Measurements from ENCODE around the gene OR1C1.
"Not testable (repeated sequence)": the region's sequence is repeated elsewhere in the genome, so short reads cannot be mapped to it uniquely, and the experiment has no call there.

The OR1C1 gene, protein sequence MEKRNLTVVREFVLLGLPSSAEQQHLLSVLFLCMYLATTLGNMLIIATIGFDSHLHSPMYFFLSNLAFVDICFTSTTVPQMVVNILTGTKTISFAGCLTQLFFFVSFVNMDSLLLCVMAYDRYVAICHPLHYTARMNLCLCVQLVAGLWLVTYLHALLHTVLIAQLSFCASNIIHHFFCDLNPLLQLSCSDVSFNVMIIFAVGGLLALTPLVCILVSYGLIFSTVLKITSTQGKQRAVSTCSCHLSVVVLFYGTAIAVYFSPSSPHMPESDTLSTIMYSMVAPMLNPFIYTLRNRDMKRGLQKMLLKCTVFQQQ

DNA sequence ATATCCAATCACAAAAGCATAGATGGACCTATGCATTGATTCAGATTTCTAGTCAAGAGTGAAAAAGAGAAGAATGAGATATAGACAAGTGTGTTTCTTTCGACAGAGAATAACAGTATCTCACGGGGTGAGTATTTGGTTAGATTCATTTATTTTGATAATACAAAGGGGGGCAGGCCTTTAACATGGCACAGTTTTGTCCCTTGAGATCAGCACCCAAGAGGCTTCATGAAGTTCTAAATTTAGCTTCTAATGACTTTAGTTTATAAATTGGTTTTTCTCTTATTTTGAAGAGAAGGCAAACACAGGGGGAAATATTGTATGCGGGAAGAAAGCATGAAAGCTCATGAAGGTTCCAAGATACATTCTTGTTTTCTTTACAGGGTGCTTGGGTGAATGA is at the start of gene OR1C1:
TSS of gene OR1C1 (minus strand) at position 101 of the 400 bp plus-strand sequence. CDS start 2,150 bp downstream, outside the sequence.
- Histone ChIP-seq H3K9me3 (ENCODE audit: control insufficient read depth, low read length) (no peaks in the 10 kb centered on the region), H3K36me3 (ENCODE audit: control insufficient read depth, insufficient read depth, low read length) (peaks cover 1% of the 10 kb centered on the region), H3K4me2 (ENCODE audit: low read length) (no peak within 1 kb of the TSS), H3K9ac (no peak within 1 kb of the TSS), H2AFZ (no peak within 1 kb of the TSS), H3K4me1 (no peaks in the 10 kb centered on the region), H3K27ac (no peak within 1 kb of the TSS), H3K27me3 (ENCODE audit: control insufficient read depth, insufficient read depth, low read length) (no peaks in the 10 kb centered on the region), H3K79me2 (no peaks in the 10 kb centered on the region), H3K4me3 (ENCODE audit: low read depth, low read length) (no peak within 1 kb of the TSS)
- TF ChIP-seq, protein P1, sequence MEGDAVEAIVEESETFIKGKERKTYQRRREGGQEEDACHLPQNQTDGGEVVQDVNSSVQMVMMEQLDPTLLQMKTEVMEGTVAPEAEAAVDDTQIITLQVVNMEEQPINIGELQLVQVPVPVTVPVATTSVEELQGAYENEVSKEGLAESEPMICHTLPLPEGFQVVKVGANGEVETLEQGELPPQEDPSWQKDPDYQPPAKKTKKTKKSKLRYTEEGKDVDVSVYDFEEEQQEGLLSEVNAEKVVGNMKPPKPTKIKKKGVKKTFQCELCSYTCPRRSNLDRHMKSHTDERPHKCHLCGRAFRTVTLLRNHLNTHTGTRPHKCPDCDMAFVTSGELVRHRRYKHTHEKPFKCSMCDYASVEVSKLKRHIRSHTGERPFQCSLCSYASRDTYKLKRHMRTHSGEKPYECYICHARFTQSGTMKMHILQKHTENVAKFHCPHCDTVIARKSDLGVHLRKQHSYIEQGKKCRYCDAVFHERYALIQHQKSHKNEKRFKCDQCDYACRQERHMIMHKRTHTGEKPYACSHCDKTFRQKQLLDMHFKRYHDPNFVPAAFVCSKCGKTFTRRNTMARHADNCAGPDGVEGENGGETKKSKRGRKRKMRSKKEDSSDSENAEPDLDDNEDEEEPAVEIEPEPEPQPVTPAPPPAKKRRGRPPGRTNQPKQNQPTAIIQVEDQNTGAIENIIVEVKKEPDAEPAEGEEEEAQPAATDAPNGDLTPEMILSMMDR (IDR thresholded peaks at IDR 0.05) = no peak

DNA sequence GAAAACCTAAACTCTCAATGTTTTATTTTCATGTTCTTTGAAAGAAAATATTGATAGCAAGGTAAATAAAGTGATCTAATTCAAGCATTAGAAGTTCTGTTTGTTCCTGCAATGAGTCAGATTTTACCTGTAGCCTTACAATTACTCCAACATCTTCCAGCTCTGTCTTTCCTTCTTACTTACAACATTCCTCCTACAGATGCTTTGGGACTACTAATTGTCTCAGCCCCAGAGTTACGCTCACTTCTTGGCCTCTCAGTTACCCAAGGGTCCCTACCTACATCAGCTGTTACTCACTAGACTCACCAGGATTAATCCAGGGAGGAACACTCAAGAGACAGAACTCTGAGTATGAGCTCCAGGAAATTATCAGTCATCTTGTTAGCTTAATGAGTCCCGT is 37.2 kb upstream of the OR1C1 start:
- H3K4me3 ChIP-seq (ENCODE audit: low read depth, low read length) = no peak overlapping the region
- TF ChIP-seq, protein P1 (IDR thresholded peaks at IDR 0.05) = no peak
- H3K9ac ChIP-seq = no peak overlapping the region
- no peaks in the 10 kb centered on the region for H3K9me3 ChIP-seq (ENCODE audit: control insufficient read depth, low read length)
- H3K79me2 ChIP-seq = no peaks in the 10 kb centered on the region
- no peak overlapping the region for H3K27ac ChIP-seq
- no peak overlapping the region for H2AFZ ChIP-seq
- no peaks in the 10 kb centered on the region for H3K27me3 ChIP-seq (ENCODE audit: control insufficient read depth, insufficient read depth, low read length)
- H3K4me2 ChIP-seq (ENCODE audit: low read length) = no peak overlapping the region
- no peaks in the 10 kb centered on the region for H3K4me1 ChIP-seq
- H3K36me3 ChIP-seq (ENCODE audit: control insufficient read depth, insufficient read depth, low read length) = no peaks in the 10 kb centered on the region

DNA sequence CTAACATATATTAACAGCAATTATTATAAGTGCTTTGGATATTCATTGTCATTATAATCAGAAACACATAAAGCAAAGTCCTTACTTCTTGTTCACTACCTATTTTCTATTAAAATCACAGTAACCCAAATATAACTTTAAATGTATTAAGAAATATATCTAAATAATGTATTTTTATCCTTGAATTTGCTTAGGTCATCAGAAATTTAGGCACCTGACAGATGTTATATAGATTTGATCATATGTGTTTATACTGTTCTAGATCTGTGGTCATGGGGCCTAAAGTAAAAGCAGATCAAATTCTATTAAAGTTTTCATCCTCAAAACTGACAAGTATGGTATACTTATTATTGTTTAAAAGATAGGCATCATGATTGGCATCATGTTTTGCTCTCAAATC is 9.2 kb upstream of the OR1C1 start:
- H3K4me1 ChIP-seq = no peaks in the 10 kb centered on the region
- H2AFZ ChIP-seq = no peak overlapping the region
- TF ChIP-seq, protein P1 (IDR thresholded peaks at IDR 0.05) = no peak
- no peaks in the 10 kb centered on the region for H3K27me3 ChIP-seq (ENCODE audit: control insufficient read depth, insufficient read depth, low read length)
- H3K9me3 ChIP-seq (ENCODE audit: control insufficient read depth, low read length) = no peaks in the 10 kb centered on the region
- H3K27ac ChIP-seq = no peak overlapping the region
- H3K4me2 ChIP-seq (ENCODE audit: low read length) = no peak overlapping the region
- H3K79me2 ChIP-seq = no peaks in the 10 kb centered on the region
- H3K36me3 ChIP-seq (ENCODE audit: control insufficient read depth, insufficient read depth, low read length) = no peaks in the 10 kb centered on the region
- no peak overlapping the region for H3K4me3 ChIP-seq (ENCODE audit: low read depth, low read length)
- no peak overlapping the region for H3K9ac ChIP-seq

DNA sequence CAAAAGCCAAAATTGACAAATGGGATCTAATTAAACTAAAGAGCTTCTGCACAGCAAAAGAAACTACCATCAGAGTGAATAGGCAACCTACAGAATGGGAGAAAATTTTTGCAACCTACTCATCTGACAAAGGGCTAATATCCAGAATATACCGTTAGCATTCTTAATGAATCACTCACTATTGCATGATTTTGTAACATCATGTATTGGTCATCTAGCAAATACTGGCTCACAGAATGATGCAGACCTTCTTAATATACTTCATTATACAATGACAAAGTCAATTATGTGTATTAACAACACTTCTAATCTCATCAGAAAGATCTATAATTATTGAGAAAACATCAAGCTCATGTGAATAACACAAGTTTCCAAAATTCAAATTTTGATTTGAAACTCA is 6.0 kb downstream of the OR1C1 start:
- not testable (repeated sequence) for H3K9ac ChIP-seq; H3K27me3 ChIP-seq (ENCODE audit: control insufficient read depth, insufficient read depth, low read length); H3K4me2 ChIP-seq (ENCODE audit: low read length); H3K36me3 ChIP-seq (ENCODE audit: control insufficient read depth, insufficient read depth, low read length); H2AFZ ChIP-seq; H3K4me1 ChIP-seq; H3K9me3 ChIP-seq (ENCODE audit: control insufficient read depth, low read length); H3K79me2 ChIP-seq; H3K4me3 ChIP-seq (ENCODE audit: low read depth, low read length); H3K27ac ChIP-seq

DNA sequence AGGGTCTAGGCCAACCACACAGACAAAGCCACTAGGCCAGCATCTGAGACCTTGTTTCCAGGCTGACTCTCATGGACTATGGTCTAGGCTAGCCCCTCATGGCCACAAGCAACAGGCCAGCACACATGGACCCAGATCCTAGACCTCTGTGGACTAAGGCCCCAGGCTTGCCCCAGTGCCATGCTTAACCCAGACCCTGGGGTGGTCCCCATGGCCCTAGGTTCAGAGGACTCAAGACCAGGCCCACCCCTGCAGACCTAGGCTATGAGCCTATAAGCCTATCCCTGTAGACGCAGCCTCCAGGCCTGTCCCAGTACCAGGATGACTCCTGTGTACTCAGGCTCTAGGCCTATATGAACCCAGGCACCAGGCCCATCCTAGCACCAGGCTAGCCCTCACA is 10.5 kb downstream of the OR1C1 start:
- no peaks in the 10 kb centered on the region for H3K79me2 ChIP-seq
- no peak overlapping the region for H3K4me2 ChIP-seq (ENCODE audit: low read length)
- H3K9me3 ChIP-seq (ENCODE audit: control insufficient read depth, low read length) = no peaks in the 10 kb centered on the region
- no peak overlapping the region for H2AFZ ChIP-seq
- H3K27ac ChIP-seq = no peak overlapping the region
- no peaks in the 10 kb centered on the region for H3K27me3 ChIP-seq (ENCODE audit: control insufficient read depth, insufficient read depth, low read length)
- H3K4me1 ChIP-seq = no peaks in the 10 kb centered on the region
- TF ChIP-seq, protein P1 (IDR thresholded peaks at IDR 0.05) = no peak
- H3K36me3 ChIP-seq (ENCODE audit: control insufficient read depth, insufficient read depth, low read length) = no peaks in the 10 kb centered on the region
- H3K4me3 ChIP-seq (ENCODE audit: low read depth, low read length) = no peak overlapping the region
- H3K9ac ChIP-seq = no peak overlapping the region

Measured in parathyroid adenoma (tissue), 2 donors.